Measurements from ENCODE around the gene ZYG11A.

Gene ZYG11A

DNA sequence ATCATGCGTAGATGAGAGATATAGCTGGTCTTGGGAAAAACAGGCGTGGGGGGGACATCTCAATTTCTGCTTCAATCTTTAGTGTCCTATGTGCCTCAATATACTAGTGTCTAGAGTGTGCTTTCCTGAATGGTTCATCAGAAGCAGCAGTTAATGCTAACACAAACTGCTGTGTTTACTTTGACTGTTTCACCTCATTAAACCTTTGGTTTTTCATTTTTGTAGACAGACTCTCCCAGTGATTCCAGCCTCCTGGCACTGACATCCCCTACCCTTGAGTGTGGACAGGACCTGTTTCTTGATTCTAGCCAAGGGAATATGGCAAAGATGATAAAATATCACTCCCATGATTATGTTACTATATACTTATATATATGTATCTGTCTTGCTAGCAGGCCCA lies 37.6 kb downstream of the ZYG11A start:
- DNase-seq: no peak

- DNase-seq: no peak
These were observed 44.9 kb downstream of the ZYG11A start for GRCh38 chr1:52887483-52887882.

- DNase-seq: no peak
These were observed 50.1 kb downstream of the ZYG11A start for GRCh38 chr1:52892424-52893215.

DNA sequence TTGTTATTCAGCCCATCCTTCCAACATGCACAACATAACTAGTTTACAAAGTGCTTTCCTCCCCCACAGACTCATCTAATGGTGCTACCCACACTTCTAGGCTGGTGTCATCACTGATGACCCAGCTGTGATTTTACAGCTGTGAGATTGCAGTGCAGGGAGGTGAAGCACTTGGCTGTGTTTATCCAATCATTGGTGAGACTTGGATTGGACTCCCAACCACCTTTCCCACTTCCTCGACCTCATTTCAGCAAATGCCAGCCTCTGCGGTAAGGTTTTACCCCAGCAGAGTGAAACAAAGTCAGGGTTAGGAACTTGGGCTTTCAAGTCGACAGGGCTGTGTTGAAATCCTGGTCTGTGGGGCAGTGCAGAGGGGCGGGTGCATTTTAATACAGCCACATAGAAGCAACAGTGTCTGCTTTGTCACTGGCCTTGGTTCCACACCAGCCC lies 56.9 kb downstream of the ZYG11A start:
- DNase-seq: no peak

DNA sequence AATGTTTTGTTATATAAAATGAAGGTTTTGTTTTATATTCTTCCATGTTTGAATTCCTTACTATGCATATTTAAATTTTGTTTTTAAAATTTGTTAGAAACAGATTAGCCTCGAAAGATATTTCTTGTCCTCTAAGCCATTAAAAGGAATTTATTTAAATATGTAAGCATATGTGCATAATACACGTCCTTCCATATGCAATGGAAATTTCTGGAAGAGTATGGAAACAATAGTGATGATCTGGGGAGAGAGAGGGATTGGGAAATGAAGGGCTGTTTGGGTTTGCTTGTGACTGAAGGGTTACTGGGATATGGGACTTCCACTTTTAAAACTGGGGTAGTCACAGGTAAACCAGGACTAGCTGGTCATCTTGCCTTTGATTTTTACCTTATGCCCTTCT lies 57.8 kb downstream of the ZYG11A start:
- DNase-seq: no peak

DNA sequence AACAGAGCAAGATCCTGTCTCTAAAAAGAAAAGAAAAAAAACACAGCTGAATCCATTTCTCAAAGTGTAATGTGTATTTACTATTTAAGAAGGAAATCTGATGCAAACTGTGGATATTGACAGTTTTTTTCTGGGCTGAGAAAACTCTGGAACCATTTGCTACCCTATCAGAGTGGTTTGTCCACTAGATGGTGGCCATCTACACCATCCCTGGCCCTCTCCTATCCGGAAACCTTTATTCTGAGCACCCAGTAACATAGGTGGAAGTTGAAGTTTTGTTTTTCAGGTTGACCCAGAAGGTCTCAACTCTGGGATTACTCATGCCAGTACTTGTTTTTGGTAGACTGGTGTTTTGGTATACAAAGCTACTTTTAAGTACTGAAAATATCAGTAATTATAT lies 58.8 kb downstream of the ZYG11A start:
- no peak for DNase-seq

GRCh38 chr1:52904208-52904926 lies 61.8 kb downstream of the ZYG11A start:
- no peak for DNase-seq

DNA sequence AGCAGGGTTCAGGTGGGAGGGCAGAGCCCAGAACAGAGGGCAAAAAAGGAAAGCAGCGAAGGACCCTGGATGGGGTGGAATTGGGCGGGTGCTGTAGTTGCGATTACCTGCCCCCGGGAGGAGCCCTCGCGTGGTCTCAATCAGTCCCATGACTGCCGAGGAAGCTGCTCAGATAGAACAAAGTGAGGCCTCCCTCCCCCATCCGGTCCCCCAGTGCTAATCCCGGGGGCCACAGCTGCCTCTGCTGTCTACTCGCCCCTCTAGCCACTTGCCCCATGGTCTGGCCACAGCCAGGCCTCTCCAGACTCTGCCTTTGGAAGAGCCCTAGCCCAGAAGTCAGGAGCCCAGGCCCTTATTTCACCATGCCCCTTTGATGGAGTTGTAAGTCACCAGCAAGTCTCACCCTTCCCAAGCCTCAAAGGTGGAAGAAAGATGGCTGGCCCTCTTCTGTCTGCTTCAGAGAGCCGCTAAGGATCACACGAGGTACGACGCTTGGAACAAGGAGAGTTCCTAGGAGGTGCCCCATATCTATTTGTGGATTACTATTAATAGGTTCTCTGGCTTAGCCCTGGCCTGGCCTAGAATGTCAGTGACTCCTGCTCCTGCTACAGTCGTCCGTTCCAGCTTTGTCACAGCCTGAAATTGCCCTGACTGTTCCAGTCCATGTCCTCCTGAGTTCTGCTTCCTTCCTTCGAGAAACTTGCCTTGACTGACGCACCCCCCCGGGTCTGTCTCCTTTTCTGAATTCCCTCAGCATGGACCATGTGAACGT lies 62.6 kb downstream of the ZYG11A start:
- peak; percentile 50 for DNase-seq

DNA sequence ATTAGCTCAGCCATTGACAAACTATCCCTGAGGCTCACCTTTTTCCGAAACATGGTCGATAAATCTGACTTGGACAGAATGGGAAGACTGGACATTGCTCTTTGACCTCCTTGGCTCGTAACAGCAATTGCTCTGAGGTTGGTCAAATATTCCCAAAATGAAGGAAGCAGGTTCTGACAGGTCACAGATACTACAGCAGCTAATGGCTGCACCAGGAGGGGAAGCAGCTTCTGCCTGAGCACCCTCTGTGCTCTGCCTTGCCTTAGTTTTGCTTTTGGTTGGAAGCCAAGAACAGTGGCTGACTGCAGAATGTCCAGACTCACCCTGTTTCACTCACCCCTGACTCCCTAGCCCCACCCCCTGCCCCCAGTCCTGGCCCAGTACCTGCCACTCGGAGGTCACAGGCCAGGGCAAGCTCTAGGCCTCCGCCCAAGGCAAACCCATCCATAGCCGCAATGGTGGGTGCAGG lies 63.6 kb downstream of the ZYG11A start:
- no peak for DNase-seq

DNA sequence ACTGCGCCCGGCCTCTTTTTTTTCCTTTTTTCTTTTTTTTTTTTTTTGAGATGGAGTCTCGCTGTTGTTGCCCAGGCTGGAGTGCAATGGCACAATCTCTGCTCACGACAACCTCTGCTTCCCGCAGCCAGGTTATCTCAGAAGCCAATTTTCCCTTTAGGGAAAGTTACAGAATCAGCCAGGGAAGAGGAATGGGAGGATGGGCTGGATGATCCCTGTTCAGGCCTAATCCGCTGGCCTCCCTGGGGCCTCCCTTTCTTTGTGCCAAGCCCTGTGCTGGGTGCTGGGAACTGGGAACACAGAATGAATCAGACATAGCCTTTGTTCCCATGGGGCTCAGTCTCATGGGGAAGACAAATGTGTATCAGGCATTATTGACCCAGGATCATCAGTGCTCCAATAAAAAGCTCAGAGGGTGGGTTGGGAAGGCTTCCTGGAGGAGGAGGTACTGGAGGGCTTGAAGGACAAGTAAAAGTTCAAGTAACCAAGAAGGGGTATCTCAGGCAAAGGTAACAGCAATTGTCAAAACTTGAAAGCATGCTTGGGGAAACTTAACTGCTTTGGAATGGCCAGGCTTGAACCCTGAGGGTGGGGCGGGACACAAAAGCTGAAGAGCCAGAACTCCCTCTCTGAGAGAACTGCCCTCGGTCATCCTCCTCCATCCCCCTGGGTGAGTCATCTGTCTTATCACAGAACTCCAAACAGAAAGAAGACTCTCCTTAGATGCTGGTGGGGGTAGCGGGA lies 64.7 kb downstream of the ZYG11A start:
- DNase-seq: no peak

GRCh38 chr1:52907812-52908153 lies 65.2 kb downstream of the ZYG11A start:
- no peak for DNase-seq

DNA sequence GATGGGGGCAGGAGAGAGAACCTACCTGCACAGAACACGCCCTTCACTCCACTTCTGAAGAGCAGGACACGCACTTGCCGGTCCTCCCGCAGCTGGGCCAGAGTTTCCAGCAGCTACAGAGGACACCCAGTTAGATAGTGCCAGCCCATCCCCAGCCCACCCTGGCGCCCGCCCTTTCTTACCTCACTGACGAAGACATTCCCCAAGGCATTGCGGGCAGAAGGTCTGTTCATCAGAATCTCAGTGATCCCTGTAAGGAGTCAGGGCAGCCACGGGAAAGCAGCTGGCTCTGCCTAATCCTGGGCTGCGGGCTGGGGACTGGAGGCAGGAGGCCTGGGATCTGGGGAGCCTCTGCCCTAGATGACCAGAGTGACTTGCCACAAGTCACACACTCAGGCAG lies 69.0 kb downstream of the ZYG11A start:
- no peak for DNase-seq

DNA sequence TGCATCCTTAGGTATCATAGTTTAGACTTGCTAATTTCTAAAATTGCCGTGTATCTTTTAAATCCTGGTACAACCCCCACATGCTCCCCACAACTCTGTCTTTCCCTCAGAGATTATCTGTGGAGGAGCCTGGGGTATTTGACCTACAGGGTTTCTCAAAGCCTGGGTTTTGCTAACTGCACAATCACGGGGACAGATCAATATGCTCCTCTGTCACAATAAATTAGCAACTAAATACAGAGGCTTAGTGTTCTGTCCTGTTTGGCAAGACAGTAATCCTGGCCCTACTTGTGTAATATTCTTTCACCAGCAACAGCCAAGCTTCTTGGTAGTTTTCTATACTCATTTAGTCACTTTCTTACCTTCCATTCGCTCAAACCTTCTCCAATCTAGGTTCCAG lies 70.5 kb downstream of the ZYG11A start:
- no peak for DNase-seq

GRCh38 chr1:52913537-52913936 lies 71.0 kb downstream of the ZYG11A start:
- DNase-seq: no peak

DNA sequence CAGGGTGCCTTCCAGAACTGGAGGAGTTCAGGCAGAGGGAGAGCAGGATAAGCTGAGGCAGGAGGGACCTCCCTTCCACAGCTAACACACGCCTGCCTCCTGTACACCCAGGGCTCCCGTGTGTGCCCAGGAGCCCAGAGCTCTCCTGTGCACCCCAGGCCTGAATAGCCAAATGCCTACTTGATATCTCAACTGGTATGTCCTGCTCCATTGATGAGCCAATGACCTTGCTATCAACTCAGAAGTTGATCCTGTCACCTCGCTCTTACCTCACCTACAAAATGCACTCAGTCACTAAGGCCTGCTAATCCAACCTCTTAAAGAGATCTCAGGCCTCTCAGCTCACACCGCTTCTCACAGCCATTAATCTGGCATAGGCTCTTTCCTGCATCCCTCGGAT lies 71.9 kb downstream of the ZYG11A start:
- DNase-seq: no peak

- DNase-seq: no peak
These were observed 72.8 kb downstream of the ZYG11A start for GRCh38 chr1:52915211-52915854.

- DNase-seq: no peak
These were observed 73.3 kb downstream of the ZYG11A start for GRCh38 chr1:52915855-52916220.

DNA sequence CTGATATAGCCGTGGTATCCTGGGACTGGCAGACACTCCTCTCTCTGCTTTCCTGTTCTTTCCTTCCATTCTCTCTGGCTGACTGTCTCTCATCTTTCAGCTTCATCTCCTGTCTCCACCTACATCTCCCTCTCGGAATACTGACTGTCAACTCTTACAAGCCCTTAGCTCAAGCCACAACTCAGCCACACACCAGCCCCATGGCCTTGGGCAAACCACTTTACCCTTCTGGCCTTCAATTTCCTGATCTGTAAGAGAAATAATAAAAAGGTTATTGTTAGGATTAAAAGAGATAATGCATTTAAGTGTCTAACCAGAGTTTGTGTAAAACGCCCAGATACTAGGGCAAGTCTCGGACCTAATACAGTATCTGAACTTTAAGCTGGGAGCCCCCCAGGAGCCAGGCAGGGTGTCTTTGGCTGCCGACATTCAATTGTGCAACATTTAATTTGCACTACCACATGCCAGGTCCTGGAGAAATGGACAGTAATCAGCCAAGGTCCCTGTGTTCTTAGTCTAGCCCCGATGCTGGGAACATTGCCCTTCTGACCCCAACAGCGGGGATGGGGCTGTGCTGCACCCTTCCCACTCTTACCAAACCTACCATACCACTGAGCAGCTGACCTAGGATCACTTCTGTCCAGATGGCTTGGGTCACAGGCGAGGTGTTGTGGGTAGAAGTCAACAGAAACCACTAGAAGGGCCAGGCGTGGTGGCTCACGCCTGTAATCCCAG lies 73.8 kb downstream of the ZYG11A start:
- no peak for DNase-seq

GRCh38 chr1:52917156-52917555 lies 74.6 kb downstream of the ZYG11A start:
- no peak for DNase-seq

DNA sequence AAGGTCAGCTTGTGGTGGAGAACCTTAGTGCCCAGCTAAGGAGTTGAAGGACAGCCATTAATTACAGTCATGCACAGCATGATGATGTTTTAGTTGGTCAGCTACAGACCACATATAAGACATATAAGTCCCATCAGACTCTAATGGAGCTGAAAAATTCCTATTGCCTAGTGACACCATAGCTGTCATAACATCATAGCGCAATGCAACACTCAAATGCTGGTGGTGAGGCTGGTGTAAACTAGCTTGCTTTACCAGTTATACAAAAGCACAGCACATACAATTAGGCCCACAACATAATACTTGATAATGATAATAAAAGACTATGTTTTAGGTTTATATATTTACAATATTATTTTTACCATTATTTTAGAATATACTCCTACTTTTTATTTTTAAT lies 75.0 kb downstream of the ZYG11A start:
- DNase-seq: no peak

- no peak for DNase-seq
These were observed 75.6 kb downstream of the ZYG11A start for GRCh38 chr1:52918201-52918600.
